Liver (tissue), 3 donors: ENCODE measurements around the gene SLC22A6.

Experiments
- EGR1 ChIP-seq, 2 donors: IDR thresholded peaks; 2 replicates each; pipeline ENCODE4 v1.6.1; 2016 to 2018; ENCODE audit warnings: antibody characterized with exemption in 2 of 2, low read depth in 2 of 2
- FOXA1 ChIP-seq: IDR thresholded peaks from 2 replicates; pipeline ENCODE4 v1.6.1; 2016; ENCODE audit warnings: antibody characterized with exemption
- GABPA ChIP-seq, 2 donors: IDR thresholded peaks in 1 of 2; conservative IDR thresholded peaks in 1 of 2; 2 replicates each; pipeline ENCODE4 v1.6.1; 2016; ENCODE audit warnings: antibody characterized with exemption in 2 of 2, mild to moderate bottlenecking in 1 of 2, moderate library complexity in 1 of 2
- JUND ChIP-seq, 2 donors: IDR thresholded peaks; 2 replicates each; pipeline ENCODE4 v1.6.1; 2016; ENCODE audit warnings: antibody characterized with exemption in 2 of 2
- RAD21 ChIP-seq, 2 donors: IDR thresholded peaks; 2 replicates each; pipeline ENCODE4 v1.6.1; 2016; ENCODE audit warnings: antibody characterized with exemption in 2 of 2, mild to moderate bottlenecking in 2 of 2
- TAF1 ChIP-seq: conservative IDR thresholded peaks from 2 replicates; pipeline ENCODE4 v1.6.1; 2016; ENCODE audit warnings: antibody characterized with exemption, mild to moderate bottlenecking
- YY1 ChIP-seq: IDR thresholded peaks from 2 replicates; pipeline ENCODE4 v1.6.1; 2016; ENCODE audit warnings: antibody characterized with exemption, mild to moderate bottlenecking
- TF ChIP-seq, protein P1 (sequence below): fragments of 150-350 bp; IDR thresholded peaks from 2 replicates; pipeline ENCODE4 v1.5.1; 2017; ENCODE audit warnings: improper control_type of control experiment, low read depth, low read length; ENCODE audit not compliant: missing input control
- TF ChIP-seq, protein P2 (sequence below): IDR thresholded peaks from 2 replicates; pipeline ENCODE4 v1.6.1; 2016; ENCODE audit warnings: antibody characterized with exemption
- TF ChIP-seq, protein P3 (sequence below): IDR thresholded peaks from 2 replicates; pipeline ENCODE4 v1.6.1; 2016; ENCODE audit warnings: antibody characterized with exemption
- TF ChIP-seq, protein P4 (sequence below): IDR thresholded peaks from 2 replicates; pipeline ENCODE4 v1.6.1; 2016; ENCODE audit warnings: antibody characterized with exemption, mild to moderate bottlenecking
- TF ChIP-seq, protein P5 (sequence below): IDR thresholded peaks from 2 replicates; pipeline ENCODE4 v1.6.1; 2016; ENCODE audit warnings: antibody characterized with exemption
- donor health status: healthy.
- donor health status: healthy.

DNA sequence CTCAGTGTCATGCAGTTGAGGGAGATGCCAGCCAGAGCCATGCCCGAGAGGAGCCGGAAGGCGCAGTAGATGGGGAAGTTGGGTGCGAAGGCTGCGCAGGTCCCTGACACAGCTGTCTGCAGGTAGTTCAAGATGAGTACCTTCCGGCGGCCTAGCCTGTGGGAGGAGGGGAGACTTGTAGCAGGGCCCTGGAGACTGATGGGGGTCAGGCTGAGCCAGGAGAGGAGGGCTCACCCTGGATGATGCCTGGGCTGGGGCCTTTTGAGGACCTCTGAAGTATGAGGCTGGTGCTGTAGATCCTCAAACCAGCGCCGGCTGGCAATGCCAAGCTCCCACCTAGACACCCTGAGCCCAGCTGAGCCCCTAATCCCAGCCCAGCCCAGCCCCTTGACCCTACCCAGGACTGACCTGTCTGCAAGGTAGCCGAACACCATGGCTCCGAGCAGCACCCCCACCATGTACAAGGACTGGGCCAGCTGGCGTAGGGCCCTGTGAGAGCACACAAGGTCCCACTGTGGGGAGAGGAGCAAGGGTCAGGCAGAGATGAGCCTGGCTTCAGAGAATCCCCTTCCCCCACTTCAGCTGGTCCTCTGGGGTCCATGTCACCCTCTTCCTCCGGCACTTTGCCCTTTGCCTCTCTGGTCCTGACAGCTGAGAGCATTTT lies 1.1 kb downstream of the SLC22A6 start:
- TF ChIP-seq, protein P1, sequence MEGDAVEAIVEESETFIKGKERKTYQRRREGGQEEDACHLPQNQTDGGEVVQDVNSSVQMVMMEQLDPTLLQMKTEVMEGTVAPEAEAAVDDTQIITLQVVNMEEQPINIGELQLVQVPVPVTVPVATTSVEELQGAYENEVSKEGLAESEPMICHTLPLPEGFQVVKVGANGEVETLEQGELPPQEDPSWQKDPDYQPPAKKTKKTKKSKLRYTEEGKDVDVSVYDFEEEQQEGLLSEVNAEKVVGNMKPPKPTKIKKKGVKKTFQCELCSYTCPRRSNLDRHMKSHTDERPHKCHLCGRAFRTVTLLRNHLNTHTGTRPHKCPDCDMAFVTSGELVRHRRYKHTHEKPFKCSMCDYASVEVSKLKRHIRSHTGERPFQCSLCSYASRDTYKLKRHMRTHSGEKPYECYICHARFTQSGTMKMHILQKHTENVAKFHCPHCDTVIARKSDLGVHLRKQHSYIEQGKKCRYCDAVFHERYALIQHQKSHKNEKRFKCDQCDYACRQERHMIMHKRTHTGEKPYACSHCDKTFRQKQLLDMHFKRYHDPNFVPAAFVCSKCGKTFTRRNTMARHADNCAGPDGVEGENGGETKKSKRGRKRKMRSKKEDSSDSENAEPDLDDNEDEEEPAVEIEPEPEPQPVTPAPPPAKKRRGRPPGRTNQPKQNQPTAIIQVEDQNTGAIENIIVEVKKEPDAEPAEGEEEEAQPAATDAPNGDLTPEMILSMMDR: no peak
- TF ChIP-seq, protein P2, sequence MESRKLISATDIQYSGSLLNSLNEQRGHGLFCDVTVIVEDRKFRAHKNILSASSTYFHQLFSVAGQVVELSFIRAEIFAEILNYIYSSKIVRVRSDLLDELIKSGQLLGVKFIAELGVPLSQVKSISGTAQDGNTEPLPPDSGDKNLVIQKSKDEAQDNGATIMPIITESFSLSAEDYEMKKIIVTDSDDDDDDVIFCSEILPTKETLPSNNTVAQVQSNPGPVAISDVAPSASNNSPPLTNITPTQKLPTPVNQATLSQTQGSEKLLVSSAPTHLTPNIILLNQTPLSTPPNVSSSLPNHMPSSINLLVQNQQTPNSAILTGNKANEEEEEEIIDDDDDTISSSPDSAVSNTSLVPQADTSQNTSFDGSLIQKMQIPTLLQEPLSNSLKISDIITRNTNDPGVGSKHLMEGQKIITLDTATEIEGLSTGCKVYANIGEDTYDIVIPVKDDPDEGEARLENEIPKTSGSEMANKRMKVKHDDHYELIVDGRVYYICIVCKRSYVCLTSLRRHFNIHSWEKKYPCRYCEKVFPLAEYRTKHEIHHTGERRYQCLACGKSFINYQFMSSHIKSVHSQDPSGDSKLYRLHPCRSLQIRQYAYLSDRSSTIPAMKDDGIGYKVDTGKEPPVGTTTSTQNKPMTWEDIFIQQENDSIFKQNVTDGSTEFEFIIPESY: no peak
- TF ChIP-seq EGR1 (IDR thresholded peaks at IDR 0.05; ENCODE audit: low read depth in 2 of 2): no peak
- TF ChIP-seq JUND (IDR thresholded peaks at IDR 0.05): no peak
- TF ChIP-seq, protein P3, sequence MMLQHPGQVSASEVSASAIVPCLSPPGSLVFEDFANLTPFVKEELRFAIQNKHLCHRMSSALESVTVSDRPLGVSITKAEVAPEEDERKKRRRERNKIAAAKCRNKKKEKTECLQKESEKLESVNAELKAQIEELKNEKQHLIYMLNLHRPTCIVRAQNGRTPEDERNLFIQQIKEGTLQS: no peak
- TF ChIP-seq, protein P4, sequence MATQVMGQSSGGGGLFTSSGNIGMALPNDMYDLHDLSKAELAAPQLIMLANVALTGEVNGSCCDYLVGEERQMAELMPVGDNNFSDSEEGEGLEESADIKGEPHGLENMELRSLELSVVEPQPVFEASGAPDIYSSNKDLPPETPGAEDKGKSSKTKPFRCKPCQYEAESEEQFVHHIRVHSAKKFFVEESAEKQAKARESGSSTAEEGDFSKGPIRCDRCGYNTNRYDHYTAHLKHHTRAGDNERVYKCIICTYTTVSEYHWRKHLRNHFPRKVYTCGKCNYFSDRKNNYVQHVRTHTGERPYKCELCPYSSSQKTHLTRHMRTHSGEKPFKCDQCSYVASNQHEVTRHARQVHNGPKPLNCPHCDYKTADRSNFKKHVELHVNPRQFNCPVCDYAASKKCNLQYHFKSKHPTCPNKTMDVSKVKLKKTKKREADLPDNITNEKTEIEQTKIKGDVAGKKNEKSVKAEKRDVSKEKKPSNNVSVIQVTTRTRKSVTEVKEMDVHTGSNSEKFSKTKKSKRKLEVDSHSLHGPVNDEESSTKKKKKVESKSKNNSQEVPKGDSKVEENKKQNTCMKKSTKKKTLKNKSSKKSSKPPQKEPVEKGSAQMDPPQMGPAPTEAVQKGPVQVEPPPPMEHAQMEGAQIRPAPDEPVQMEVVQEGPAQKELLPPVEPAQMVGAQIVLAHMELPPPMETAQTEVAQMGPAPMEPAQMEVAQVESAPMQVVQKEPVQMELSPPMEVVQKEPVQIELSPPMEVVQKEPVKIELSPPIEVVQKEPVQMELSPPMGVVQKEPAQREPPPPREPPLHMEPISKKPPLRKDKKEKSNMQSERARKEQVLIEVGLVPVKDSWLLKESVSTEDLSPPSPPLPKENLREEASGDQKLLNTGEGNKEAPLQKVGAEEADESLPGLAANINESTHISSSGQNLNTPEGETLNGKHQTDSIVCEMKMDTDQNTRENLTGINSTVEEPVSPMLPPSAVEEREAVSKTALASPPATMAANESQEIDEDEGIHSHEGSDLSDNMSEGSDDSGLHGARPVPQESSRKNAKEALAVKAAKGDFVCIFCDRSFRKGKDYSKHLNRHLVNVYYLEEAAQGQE: no peak
- TF ChIP-seq YY1: no peak
- TF ChIP-seq, protein P5, sequence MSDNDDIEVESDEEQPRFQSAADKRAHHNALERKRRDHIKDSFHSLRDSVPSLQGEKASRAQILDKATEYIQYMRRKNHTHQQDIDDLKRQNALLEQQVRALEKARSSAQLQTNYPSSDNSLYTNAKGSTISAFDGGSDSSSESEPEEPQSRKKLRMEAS: no peak
- TF ChIP-seq TAF1: no peak
- TF ChIP-seq RAD21 (IDR thresholded peaks at IDR 0.05): no peak
- no peak for TF ChIP-seq GABPA (IDR thresholded peaks at IDR 0.05 in 1 of 2, conservative IDR thresholded peaks at IDR 0.05 in 1 of 2)
- TF ChIP-seq FOXA1: no peak
